ENCODE results near the gene TTC38. TPM values are rescaled to one million over a fixed set of nuclear protein-coding genes. Genes with fewer than 3 reads are reported as not detected.

TTC38 gene
- 1 to 10 TPM; 5.2 to 5.8 TPM for total RNA-seq

DNA sequence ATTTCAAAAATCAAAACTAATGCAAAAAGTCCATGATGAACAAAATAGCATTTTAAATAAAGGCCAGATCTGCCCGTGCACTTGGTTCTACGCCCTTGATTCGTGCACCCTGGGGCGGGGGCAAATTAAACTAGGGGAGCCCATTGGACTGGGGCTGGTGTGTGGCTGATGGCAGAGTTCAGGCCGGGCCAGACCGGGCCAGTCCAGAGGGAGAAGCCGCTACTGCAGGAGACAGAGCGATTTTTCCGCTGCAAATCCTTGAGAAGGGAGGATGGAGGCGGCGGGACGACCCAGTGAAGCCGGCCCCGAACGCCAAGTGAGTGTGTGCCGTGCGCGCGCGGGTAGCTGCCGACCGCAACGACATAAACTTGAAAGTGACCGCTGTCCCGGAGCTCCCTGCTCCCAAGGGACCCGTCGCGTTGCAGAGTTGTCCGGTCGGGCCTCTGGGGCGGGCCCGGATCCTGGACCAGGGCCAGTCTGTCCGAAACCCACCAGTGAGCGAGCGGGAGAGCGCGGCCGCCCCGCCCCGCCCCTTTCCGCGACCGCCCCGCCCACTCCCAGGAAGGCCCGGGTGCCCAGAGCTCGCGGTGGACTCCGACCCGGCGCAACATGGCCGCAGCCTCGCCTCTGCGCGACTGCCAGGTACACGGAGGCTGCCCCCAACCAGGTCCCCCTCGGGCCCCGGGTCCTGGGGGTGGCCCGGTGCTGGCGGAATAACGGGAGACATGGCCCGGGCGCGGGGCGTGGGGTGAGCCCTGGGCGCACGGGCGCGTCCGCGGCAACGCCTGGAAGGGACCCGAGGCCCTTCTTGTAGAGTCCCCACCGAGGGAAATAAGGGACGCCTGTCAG lies at the start of gene TTC38:
TTC38 (plus strand) TSS at position 578 of the 849 bp plus-strand sequence; CDS start at position 610, 32 bp downstream.
- intact Hi-C loops (cut with DNase I, micrococcal nuclease): loop anchor here in 1 of 2 experiments (1.0 kb wide), 3 partner anchors 17 to 117 kb away; partner anchors contain the start of genes CDPF1, GTSE1 and PPARA
- Mint-ChIP-seq H3K27ac (no peak within 1 kb of the TSS), H3K4me3 (peak within 1 kb of the TSS; percentile 80), H3K4me1 (peaks cover 11% of the 10 kb centered on the region), H3K27me3 (peaks cover 33% of the 10 kb centered on the region), H3K9me3 (ENCODE audit: low read depth) (no peaks in the 10 kb centered on the region), H3K36me3 (ENCODE audit: low read depth) (peaks cover 3% of the 10 kb centered on the region)
- ATAC-seq (peak; percentile 85), DNase-seq (peak; percentile 61)
- ChIA-PET CTCF (interaction anchor here (0.6 to 1.2 kb wide), 5 partner anchors 20 to 861 kb away, joined by 3 to 5 read pairs (median 3); no protein-coding TSS in a partner anchor), POLR2A (no interaction called here)

DNA sequence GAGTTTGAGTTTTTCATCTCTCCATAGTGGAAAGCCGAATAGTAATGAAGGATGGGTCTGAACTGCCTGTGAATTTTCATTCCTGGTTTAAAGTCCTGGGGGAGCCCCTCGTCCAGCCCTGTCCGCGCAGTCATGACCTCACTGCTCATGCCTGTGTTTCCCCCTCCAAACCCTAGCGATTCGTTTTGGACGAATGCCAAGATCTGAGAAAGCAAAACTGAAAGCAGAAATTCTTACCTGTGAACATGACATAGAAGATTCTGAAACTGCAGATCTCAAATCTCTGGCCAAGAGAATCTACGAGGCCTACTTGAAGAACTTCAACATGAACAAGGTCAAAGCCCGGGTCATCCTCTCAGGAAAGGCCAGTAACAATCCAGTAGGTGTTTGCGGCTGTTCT lies 48.2 kb upstream of the TTC38 start:
- CTCF ChIA-PET: no interaction called here
- intact Hi-C loops (cut with DNase I, micrococcal nuclease): no loop called here
- Mint-ChIP-seq H3K27ac (no peak overlapping the region), H3K27me3 (no peaks in the 10 kb centered on the region), H3K36me3 (ENCODE audit: low read depth) (peaks cover 31% of the 10 kb centered on the region), H3K4me1 (peaks cover 14% of the 10 kb centered on the region), H3K4me3 (no peak overlapping the region), H3K9me3 (ENCODE audit: low read depth) (no peaks in the 10 kb centered on the region)
- POLR2A ChIA-PET: no interaction called here
- ATAC-seq (peak; percentile 32), DNase-seq (peak; percentile 28)

DNA sequence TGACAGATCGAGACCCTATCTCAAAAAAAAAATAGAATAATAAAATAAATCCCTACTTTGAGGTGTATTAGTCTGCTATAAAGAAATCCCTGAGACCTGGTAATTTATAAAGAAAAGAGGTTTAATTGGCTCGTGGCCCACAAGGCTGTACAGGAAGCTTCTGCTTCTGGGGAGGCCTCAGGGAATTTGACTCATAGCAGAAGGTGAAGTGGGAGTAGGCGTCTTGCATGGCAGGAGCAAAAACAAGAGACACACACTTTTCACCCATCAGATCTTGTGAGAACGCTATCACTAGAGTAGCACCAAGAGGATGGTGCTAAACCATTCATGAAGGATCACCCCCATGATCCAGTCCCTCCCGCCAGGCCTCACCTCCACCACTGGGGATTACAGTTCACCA lies 46.9 kb upstream of the TTC38 start:
- H3K9me3 Mint-ChIP-seq (ENCODE audit: low read depth): no peaks in the 10 kb centered on the region
- H3K36me3 Mint-ChIP-seq (ENCODE audit: low read depth): peaks cover 23% of the 10 kb centered on the region
- POLR2A ChIA-PET: no interaction called here
- H3K27me3 Mint-ChIP-seq: no peaks in the 10 kb centered on the region
- H3K27ac Mint-ChIP-seq: peak overlapping the region; percentile 75
- intact Hi-C loops (cut with DNase I, micrococcal nuclease): no loop called here
- DNase-seq: peak; percentile 46
- ATAC-seq: peak; percentile 75
- no peak overlapping the region for H3K4me3 Mint-ChIP-seq
- CTCF ChIA-PET: interaction anchor here (1.1 kb wide), 1 partner anchor 16 kb away, joined by 3 read pairs; no protein-coding TSS in a partner anchor
- peaks cover 14% of the 10 kb centered on the region for H3K4me1 Mint-ChIP-seq

DNA sequence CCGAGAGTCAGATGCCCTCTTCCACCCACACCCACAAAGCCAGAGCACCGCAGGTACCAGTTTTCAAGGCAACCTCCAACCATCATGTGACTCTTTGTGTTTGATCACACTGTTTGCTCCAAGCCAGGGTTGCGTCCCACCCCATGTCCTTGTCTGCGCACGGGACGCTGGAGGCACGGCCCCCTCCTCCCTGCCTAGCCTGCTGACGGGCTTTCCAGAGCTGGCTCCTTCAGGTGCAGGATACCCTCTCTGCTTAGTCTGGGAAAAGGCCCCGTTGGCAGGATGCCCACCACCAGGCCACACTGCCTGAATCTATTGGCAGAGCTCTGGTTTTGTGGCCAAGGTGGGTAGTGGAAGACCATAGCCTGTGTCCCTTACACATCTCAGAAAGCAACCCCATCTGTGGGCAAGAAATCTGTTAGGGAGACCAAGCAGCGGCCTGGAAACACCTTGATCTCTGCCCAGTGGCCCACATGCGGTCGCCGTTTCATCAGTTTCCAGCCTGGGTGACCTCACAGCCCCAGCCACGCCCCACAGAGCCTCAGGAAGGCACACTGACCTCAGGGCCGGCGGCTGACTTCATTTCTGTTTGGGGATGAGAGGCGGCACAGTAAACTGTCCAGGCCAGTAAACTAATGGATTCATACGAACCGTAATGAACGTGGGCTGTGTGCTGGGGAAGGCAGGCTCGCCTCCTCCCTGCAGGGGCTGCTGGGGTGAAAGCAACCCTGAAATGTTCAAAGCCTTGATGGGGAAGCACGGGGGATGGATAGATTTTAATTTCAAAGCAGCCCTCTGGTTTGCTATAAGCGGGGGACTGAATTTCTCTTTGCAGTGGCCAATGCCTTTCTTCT lies 43.5 kb upstream of the TTC38 start:
- no peak overlapping the region for H3K27ac Mint-ChIP-seq

DNA sequence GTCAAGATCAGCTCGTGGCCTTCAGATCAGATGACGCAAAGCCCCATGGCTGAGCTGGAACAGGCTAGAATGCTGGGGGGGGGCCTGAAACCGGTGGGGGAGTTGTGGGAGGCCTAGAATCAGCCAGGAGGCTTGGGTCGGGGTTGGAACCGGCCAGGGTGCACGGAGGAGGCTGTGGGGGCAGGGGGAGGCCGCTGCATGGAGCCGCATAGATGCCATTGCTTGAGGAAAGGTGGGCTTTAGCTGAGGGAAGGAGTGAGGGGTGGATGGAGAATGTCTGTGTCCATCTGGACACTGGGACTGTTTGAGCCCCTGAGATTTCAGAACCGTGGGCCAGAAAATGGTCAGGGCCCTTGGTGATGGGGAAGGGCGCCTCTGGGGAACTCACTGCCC lies 42.9 kb upstream of the TTC38 start:
- H3K27me3 Mint-ChIP-seq: no peaks in the 10 kb centered on the region

More for the DNA sequence above, 43.5 kb upstream of the TTC38 start:
- H3K27me3 Mint-ChIP-seq: no peaks in the 10 kb centered on the region
- intact Hi-C loops (cut with DNase I, micrococcal nuclease): no loop called here
- no peak for DNase-seq
- ATAC-seq: no peak
- ChIA-PET POLR2A (no interaction called here), CTCF (interaction anchor here (0.6 kb wide), 1 partner anchor 8 kb away, joined by 4 read pairs; no protein-coding TSS in a partner anchor)
- H3K4me1 Mint-ChIP-seq: peaks cover 13% of the 10 kb centered on the region
- peaks cover 15% of the 10 kb centered on the region for H3K36me3 Mint-ChIP-seq (ENCODE audit: low read depth)
- H3K4me3 Mint-ChIP-seq: no peak overlapping the region
- H3K9me3 Mint-ChIP-seq (ENCODE audit: low read depth): no peaks in the 10 kb centered on the region

DNA sequence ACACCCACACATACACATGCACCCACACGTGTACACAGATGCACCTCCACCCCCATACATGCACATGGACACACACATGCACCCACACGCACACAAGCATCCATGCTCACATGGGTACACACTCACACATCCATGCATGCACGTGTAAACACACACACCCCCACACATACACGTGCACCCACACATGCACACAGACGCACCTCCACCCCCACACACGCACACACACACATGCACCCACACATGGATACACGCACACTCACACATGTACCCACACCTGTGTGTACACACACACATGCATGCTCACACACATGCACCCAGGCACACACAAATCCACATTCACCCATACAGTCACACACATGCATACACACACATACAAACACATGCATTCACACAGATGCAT lies 42.2 kb upstream of the TTC38 start:
- H3K36me3 Mint-ChIP-seq (ENCODE audit: low read depth): peaks cover 9% of the 10 kb centered on the region
- no peak overlapping the region for H3K4me3 Mint-ChIP-seq
- intact Hi-C loops (cut with DNase I, micrococcal nuclease): no loop called here
- H3K9me3 Mint-ChIP-seq (ENCODE audit: low read depth): no peaks in the 10 kb centered on the region
- CTCF ChIA-PET: interaction anchor here (1.0 kb wide), 1 partner anchor 16 kb away, joined by 3 read pairs; no protein-coding TSS in a partner anchor
- no peak for ATAC-seq
- POLR2A ChIA-PET: no interaction called here
- no peaks in the 10 kb centered on the region for H3K27me3 Mint-ChIP-seq
- H3K27ac Mint-ChIP-seq: no peak overlapping the region
- peaks cover 6% of the 10 kb centered on the region for H3K4me1 Mint-ChIP-seq
- DNase-seq: no peak

More for the DNA sequence above, 42.9 kb upstream of the TTC38 start:
- peaks cover 9% of the 10 kb centered on the region for H3K36me3 Mint-ChIP-seq (ENCODE audit: low read depth)
- intact Hi-C loops (cut with DNase I, micrococcal nuclease): no loop called here
- no peaks in the 10 kb centered on the region for H3K9me3 Mint-ChIP-seq (ENCODE audit: low read depth)
- POLR2A ChIA-PET: no interaction called here
- CTCF ChIA-PET: no interaction called here
- no peak overlapping the region for H3K27ac Mint-ChIP-seq
- H3K4me1 Mint-ChIP-seq: peaks cover 7% of the 10 kb centered on the region
- no peak for ATAC-seq
- no peak overlapping the region for H3K4me3 Mint-ChIP-seq
- no peak for DNase-seq

DNA sequence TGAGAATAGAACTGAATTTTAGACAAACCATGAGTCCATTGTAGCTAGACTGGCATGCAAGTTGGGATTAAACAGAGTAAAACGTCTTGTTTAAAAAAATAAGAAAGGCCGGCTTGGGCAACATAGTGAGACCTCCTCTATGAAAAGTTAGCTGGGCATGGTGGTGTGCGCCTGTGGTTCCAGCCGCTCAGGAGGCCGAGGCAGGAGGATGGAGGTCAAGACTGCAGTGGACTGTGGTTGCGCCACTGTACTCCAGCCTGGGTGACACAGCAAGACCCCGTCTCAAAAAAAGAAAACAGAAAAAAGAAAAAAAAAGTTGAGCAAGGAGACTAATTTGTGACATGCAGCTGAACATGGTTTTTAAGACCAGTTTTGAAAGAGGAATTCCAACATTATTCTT lies 41.2 kb upstream of the TTC38 start:
- Mint-ChIP-seq H3K27me3 (no peaks in the 10 kb centered on the region), H3K9me3 (ENCODE audit: low read depth) (no peaks in the 10 kb centered on the region), H3K36me3 (ENCODE audit: low read depth) (peaks cover 4% of the 10 kb centered on the region), H3K27ac (no peak overlapping the region), H3K4me1 (no peaks in the 10 kb centered on the region), H3K4me3 (no peak overlapping the region)
- POLR2A ChIA-PET: interaction anchor here (0.6 kb wide), 1 partner anchor 22 kb away, joined by 4 read pairs; no protein-coding TSS in a partner anchor
- intact Hi-C loops (cut with DNase I, micrococcal nuclease): no loop called here
- DNase-seq (no peak), ATAC-seq (no peak)
- CTCF ChIA-PET: interaction anchor here (1.0 kb wide), 1 partner anchor 15 kb away, joined by 3 read pairs; no protein-coding TSS in a partner anchor

DNA sequence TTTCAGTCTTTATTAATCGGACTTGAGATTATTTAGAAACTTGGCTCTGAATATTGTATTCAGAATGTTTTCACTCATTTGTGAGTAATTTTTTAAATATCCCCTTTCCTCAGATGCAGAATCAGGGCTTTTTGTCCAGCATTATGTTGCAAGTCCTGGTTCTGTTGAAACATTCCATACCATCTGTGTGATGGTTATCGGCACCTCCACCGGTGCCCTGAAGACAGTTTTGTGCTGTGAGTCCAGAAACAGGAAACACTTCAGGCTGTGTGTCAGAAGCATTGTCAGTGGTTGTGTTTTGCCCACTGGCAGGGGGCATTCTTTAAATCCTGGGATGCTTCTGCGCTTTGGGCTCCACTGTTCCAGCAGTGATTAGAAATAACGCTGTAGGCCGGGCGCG lies 38.1 kb upstream of the TTC38 start:
- ChIA-PET CTCF (no interaction called here), POLR2A (no interaction called here)
- no peaks in the 10 kb centered on the region for H3K36me3 Mint-ChIP-seq (ENCODE audit: low read depth)
- no peak overlapping the region for H3K4me3 Mint-ChIP-seq
- H3K27ac Mint-ChIP-seq: no peak overlapping the region
- H3K9me3 Mint-ChIP-seq (ENCODE audit: low read depth): no peaks in the 10 kb centered on the region
- no peaks in the 10 kb centered on the region for H3K27me3 Mint-ChIP-seq
- no peaks in the 10 kb centered on the region for H3K4me1 Mint-ChIP-seq
- no peak for DNase-seq
- ATAC-seq: no peak
- intact Hi-C loops (cut with DNase I, micrococcal nuclease): no loop called here

DNA sequence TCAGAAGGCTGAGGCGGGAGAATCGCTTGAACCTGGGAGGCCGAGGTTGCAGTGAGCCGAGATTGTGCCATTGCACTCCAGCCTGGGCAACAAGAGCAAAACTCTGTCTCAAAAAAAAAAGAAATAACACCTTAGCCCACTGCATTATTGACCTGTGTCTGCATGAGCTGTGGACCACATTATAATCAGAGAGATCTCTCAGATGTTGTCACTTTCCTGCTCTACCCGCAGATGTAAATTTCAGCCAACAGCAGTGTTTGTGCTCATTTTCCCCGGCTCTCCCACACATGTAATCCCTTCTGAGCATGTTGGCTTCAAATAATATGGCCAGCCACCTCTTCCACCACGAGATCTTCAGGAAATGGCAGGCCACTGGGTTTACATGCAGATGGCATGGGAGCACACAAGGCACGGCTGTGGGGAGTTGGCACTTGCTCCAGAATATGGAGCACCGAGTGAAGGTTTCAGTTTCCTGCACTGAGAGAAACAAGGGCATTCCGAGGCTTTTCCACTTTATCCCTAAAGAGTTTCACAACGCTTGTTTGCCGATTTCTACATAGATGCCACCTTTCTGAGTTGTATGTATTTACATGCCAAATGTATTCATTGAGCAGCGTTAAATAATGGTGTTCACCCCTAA lies 37.4 kb upstream of the TTC38 start:
- DNase-seq (no peak), ATAC-seq (no peak)
- intact Hi-C loops (cut with DNase I, micrococcal nuclease): no loop called here
- Mint-ChIP-seq H3K36me3 (ENCODE audit: low read depth) (no peaks in the 10 kb centered on the region), H3K27ac (no peak overlapping the region), H3K4me1 (no peaks in the 10 kb centered on the region), H3K27me3 (no peaks in the 10 kb centered on the region), H3K4me3 (no peak overlapping the region), H3K9me3 (ENCODE audit: low read depth) (no peaks in the 10 kb centered on the region)
- POLR2A ChIA-PET: no interaction called here
- CTCF ChIA-PET: no interaction called here

DNA sequence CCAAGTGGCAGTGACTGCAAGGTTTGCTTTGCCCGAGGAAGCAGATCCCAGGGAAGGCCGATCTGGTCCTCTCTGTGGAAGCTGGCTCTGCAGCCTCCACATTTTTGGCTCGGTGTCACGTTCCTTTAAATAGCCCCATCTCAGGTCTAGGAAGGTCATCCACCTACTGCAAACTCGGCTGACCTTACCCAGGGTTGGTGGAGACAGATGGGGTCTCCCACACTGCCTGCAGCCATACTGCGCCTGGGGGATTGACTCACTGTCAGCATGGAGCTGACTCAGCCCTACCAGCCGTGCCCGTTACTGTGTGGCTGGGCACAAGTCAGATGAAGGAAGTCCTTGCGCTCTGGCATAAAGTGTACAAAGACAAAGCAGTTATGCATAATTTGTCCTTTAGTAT lies 34.6 kb upstream of the TTC38 start:
- ATAC-seq: peak; percentile 47
- no peak overlapping the region for H3K27ac Mint-ChIP-seq
- intact Hi-C loops (cut with DNase I, micrococcal nuclease): no loop called here
- POLR2A ChIA-PET: no interaction called here
- peaks cover 3% of the 10 kb centered on the region for H3K36me3 Mint-ChIP-seq (ENCODE audit: low read depth)
- H3K9me3 Mint-ChIP-seq (ENCODE audit: low read depth): no peaks in the 10 kb centered on the region
- no peak for DNase-seq
- H3K4me1 Mint-ChIP-seq: no peaks in the 10 kb centered on the region
- H3K4me3 Mint-ChIP-seq: no peak overlapping the region
- no peaks in the 10 kb centered on the region for H3K27me3 Mint-ChIP-seq
- CTCF ChIA-PET: interaction anchor here (0.5 to 0.7 kb wide), 2 partner anchors 58 to 327 kb away, joined by 3 to 4 read pairs; no protein-coding TSS in a partner anchor

DNA sequence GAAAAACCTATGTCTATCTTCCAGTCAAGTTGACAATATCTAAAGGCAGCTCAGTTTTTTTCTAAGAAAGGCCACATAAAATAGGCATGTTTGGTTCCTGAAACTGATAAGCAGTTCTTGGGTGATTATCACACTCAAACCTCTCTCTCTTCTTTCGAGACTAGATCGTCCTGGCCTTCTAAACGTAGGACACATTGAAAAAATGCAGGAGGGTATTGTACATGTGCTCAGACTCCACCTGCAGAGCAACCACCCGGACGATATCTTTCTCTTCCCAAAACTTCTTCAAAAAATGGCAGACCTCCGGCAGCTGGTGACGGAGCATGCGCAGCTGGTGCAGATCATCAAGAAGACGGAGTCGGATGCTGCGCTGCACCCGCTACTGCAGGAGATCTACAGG lies 32.8 kb upstream of the TTC38 start:
- no peak for ATAC-seq
- CTCF ChIA-PET: no interaction called here
- intact Hi-C loops (cut with DNase I, micrococcal nuclease): no loop called here
- Mint-ChIP-seq H3K27me3 (no peaks in the 10 kb centered on the region), H3K9me3 (ENCODE audit: low read depth) (no peaks in the 10 kb centered on the region), H3K4me3 (no peak overlapping the region), H3K27ac (no peak overlapping the region), H3K36me3 (ENCODE audit: low read depth) (peaks cover 3% of the 10 kb centered on the region), H3K4me1 (peaks cover 8% of the 10 kb centered on the region)
- DNase-seq: no peak
- POLR2A ChIA-PET: no interaction called here
